OCI-LY3 (cell line): Measurements from ENCODE around the gene MAP2K7.

ENCODE experiments used
- H2AFZ ChIP-seq: fragments of 200-600, 300-600 bp; shearing (Covaris generic); 2 replicates; pipeline ENCODE4 v1.6.0; 2014; ENCODE audit warnings: antibody characterized with exemption, low read depth, low read length
- H3K27ac ChIP-seq: fragments of 200-600, 300-600 bp; sonication (generic); 2 replicates; pipeline ENCODE4 v1.5.1; 2014; ENCODE audit warnings: mild to moderate bottlenecking, low read length, moderate library complexity, mixed read lengths
- H3K27me3 ChIP-seq: fragments of 200-600, 300-600 bp; sonication (generic); 2 replicates; pipeline ENCODE4 v1.6.1; 2014; ENCODE audit warnings: low read depth, low read length, mixed read lengths
- H3K36me3 ChIP-seq: fragments of 200-600, 300-600 bp; sonication (generic); replicated peaks from 2 replicates; pipeline ENCODE3; 2014; ENCODE audit warnings: low read depth, low read length, mixed read lengths
- H3K4me1 ChIP-seq: fragments of 300-600, 200-600 bp; sonication (generic); 2 replicates; pipeline ENCODE4 v1.6.1; 2014; ENCODE audit warnings: low read length, mixed read lengths
- H3K4me2 ChIP-seq: fragments of 200-600, 300-600 bp; sonication (generic); 2 replicates; pipeline ENCODE4 v1.6.1; 2014; ENCODE audit warnings: low read length, mixed read lengths
- H3K4me3 ChIP-seq: fragments of 300-600, 200-600 bp; sonication (generic); 2 replicates; pipeline ENCODE4 v1.5.1; 2014; ENCODE audit warnings: antibody characterized with exemption, mild to moderate bottlenecking, low read length, moderate library complexity
- H3K79me2 ChIP-seq: fragments of 300-600, 200-600 bp; shearing (Covaris generic); 2 replicates; pipeline ENCODE4 v1.6.1; 2014; ENCODE audit warnings: mild to moderate bottlenecking, low read length, mixed read lengths
- H3K9ac ChIP-seq: fragments of 300-600, 200-600 bp; shearing (Covaris generic); 2 replicates; pipeline ENCODE4 v1.6.0; 2014; ENCODE audit warnings: mild to moderate bottlenecking, low read length, moderate library complexity
- H3K9me3 ChIP-seq: fragments of 200-600, 300-600 bp; shearing (Covaris generic); 2 replicates; pipeline ENCODE4 v1.6.1; 2014; ENCODE audit warnings: low read length, mixed read lengths; ENCODE audit not compliant: insufficient read depth
- H4K20me1 ChIP-seq: fragments of 200-600, 300-600 bp; sonication (generic); 2 replicates; pipeline ENCODE4 v1.6.1; 2016; ENCODE audit warnings: low read length, mixed read lengths; ENCODE audit not compliant: insufficient read depth
- CTCF ChIP-seq: fragments of 200-600, 300-600 bp; sonication (generic); IDR thresholded peaks from 2 replicates; pipeline ENCODE4 v1.5.1; 2014; ENCODE audit warnings: antibody characterized with exemption, low read length, low read depth
- EZH2phosphoT487 ChIP-seq: fragments of 200-600 bp; shearing (Covaris generic); IDR thresholded peaks from 2 replicates; pipeline ENCODE4 v1.6.1; 2018; ENCODE audit warnings: antibody characterized with exemption, mixed run types, low read depth

MAP2K7 gene

DNA sequence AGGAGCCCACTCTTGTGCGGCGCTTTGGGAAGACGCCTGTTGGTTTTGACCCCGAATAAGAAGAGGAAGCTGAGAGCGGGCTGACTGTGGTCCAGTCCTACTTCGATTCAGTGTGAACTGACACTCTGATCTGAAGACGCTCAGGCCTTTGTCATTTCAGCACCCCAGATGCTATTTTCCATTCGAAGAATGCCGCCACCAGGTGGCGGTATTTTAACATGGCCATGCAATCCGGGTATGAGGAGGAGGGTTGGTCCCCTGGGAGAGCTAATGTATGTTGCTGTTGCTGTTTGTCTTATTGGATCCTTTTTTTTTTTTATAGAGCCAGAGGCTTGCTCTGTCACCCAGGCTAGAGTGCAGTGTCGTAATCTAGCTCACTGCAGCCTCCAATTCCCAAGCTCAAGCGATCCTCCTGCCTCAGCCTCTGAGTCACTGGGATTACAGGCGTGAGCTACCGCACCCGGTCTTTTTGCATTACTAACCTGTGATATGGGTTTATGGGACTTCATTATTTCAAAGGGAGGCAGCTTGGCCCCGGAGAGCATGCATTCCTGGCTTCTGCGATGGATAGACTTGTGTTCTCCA is 40.6 kb downstream of the MAP2K7 start:
- Histone ChIP-seq H3K27me3 (no peaks in the 10 kb centered on the region), H2AFZ (peak overlapping the region; percentile 73; the same call in 1 of the 2 replicates), H3K27ac (peak overlapping the region; percentile 53), H3K4me1 (peaks cover 11% of the 10 kb centered on the region), H4K20me1 (no peaks in the 10 kb centered on the region), H3K4me3 (peak overlapping the region; percentile 82), H3K36me3 (peaks cover 18% of the 10 kb centered on the region), H3K9me3 (no peaks in the 10 kb centered on the region), H3K9ac (peak overlapping the region; percentile 78), H3K4me2 (peak overlapping the region; percentile 91), H3K79me2 (peaks cover 52% of the 10 kb centered on the region)
- peak; percentile 96 for TF ChIP-seq CTCF
- TF ChIP-seq EZH2phosphoT487, result no peak

GRCh38 chr19:7947939-7948338 is 44.3 kb downstream of the MAP2K7 start:
- Histone ChIP-seq H3K79me2 (peaks cover 18% of the 10 kb centered on the region), H3K36me3 (peaks cover 2% of the 10 kb centered on the region), H3K9ac (no peak overlapping the region), H3K4me1 (peaks cover 6% of the 10 kb centered on the region), H2AFZ (no peak overlapping the region), H3K4me3 (no peak overlapping the region), H3K9me3 (no peaks in the 10 kb centered on the region), H3K27ac (no peak overlapping the region), H3K27me3 (no peaks in the 10 kb centered on the region), H3K4me2 (no peak overlapping the region), H4K20me1 (no peaks in the 10 kb centered on the region)
- no peak for TF ChIP-seq EZH2phosphoT487
- TF ChIP-seq CTCF, result no peak

DNA sequence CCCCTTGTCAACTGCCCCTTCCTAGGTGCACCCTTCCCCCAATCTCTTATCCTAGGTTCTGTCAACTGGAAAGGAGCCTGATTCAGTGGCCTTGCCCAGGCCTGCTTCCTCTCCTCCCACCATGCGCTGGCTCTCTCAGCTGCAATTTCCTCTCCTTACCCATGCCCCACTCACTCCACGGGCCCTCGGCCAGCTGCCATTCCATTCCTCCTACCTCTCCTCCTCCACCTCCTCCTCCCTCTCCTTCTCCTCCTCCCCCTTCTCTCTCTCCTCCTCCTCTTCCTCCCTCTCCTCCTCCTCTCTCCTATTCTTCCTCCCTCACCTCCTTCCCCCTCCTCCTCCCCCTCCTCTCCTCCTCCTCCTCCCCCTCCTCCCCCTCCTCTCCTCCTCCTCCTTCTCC is 49.4 kb downstream of the MAP2K7 start:
- Histone ChIP-seq H3K9ac (no peak overlapping the region), H3K4me3 (no peak overlapping the region), H3K4me2 (no peak overlapping the region), H3K9me3 (no peaks in the 10 kb centered on the region), H2AFZ (no peak overlapping the region), H3K27me3 (no peaks in the 10 kb centered on the region), H3K36me3 (peaks cover 14% of the 10 kb centered on the region), H3K4me1 (no peaks in the 10 kb centered on the region), H3K79me2 (no peaks in the 10 kb centered on the region), H4K20me1 (no peaks in the 10 kb centered on the region), H3K27ac (no peak overlapping the region)
- TF ChIP-seq CTCF (no peak), EZH2phosphoT487 (no peak)

GRCh38 chr19:7953576-7953975 is 49.9 kb downstream of the MAP2K7 start:
- H3K4me1 ChIP-seq, result no peaks in the 10 kb centered on the region
- no peak overlapping the region for H3K4me2 ChIP-seq
- H3K79me2 ChIP-seq, result no peaks in the 10 kb centered on the region
- H3K9ac ChIP-seq, result no peak overlapping the region
- no peak overlapping the region for H2AFZ ChIP-seq
- no peaks in the 10 kb centered on the region for H3K9me3 ChIP-seq
- H3K27ac ChIP-seq, result no peak overlapping the region
- H3K27me3 ChIP-seq, result no peaks in the 10 kb centered on the region
- TF ChIP-seq EZH2phosphoT487, result no peak
- no peak for TF ChIP-seq CTCF
- H3K4me3 ChIP-seq, result no peak overlapping the region
- H4K20me1 ChIP-seq, result no peaks in the 10 kb centered on the region
- peaks cover 18% of the 10 kb centered on the region for H3K36me3 ChIP-seq
